HEK293 (cell line): ENCODE measurements around the gene COQ8B.

Experiments used
- CTCF ChIP-seq: fragments of 450-650 bp; formaldehyde crosslinking; IDR thresholded peaks from 2 replicates; pipeline ENCODE4 v1.5.1; 2016; ENCODE audit warnings: missing biosample characterization, missing genetic modification characterization
- TCF7L2 ChIP-seq: IDR thresholded peaks from 2 replicates; pipeline ENCODE4 v1.6.1; 2011; ENCODE audit warnings: low read depth, mild to moderate bottlenecking, inconsistent platforms, low read length, moderate library complexity, borderline replicate concordance
- TRIM28 ChIP-seq: IDR thresholded peaks from 2 replicates; pipeline ENCODE4 v1.6.1; 2011; ENCODE audit warnings: low read length, control low read depth, borderline replicate concordance
- ZNF221 ChIP-seq: fragments of 450-650 bp; formaldehyde crosslinking; IDR thresholded peaks from 2 replicates; pipeline ENCODE4 v1.5.1; 2017; ENCODE audit warnings: missing biosample characterization, missing genetic modification characterization, borderline replicate concordance
- ZNF423 ChIP-seq: fragments of 450-650 bp; formaldehyde crosslinking; IDR thresholded peaks from 2 replicates; pipeline ENCODE4 v1.5.1; 2016; ENCODE audit warnings: missing biosample characterization, missing genetic modification characterization
- ZNF473 ChIP-seq: fragments of 450-650 bp; formaldehyde crosslinking; IDR thresholded peaks from 2 replicates; pipeline ENCODE4 v1.5.1; 2017; ENCODE audit warnings: missing biosample characterization, missing genetic modification characterization
- ZNF558 ChIP-seq: fragments of 450-650 bp; formaldehyde crosslinking; IDR thresholded peaks from 2 replicates; pipeline ENCODE4 v1.5.1; 2016; ENCODE audit warnings: missing biosample characterization, missing genetic modification characterization
- ZNF660 ChIP-seq: fragments of 450-650 bp; IDR thresholded peaks from 2 replicates; pipeline ENCODE4 v1.5.1; 2018; ENCODE audit warnings: missing biosample characterization, mild to moderate bottlenecking, missing genetic modification characterization
- TF ChIP-seq, protein P1 (sequence below): fragments of 450-650 bp; formaldehyde crosslinking; IDR thresholded peaks from 2 replicates; pipeline ENCODE4 v1.5.1; 2016; ENCODE audit warnings: missing biosample characterization, missing genetic modification characterization

DNA sequence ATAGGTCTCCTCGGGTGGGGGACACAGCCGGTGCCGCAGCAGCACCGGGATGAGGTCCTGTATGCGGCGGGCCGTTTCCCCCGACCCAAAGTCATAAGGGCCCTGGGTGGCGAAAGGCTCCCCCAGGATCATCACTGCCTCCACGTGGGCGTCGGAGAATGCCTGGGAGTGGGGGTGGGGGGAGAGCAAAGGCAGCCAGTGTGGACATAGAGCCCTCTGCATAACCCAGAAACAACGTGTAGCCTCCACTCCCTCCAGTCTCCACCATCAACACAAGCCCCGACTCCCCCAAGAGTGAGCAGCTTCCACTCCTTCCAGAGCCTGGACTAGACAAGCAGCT is 24.5 kb downstream of the COQ8B start:
- TF ChIP-seq ZNF660 (tag by site-specific recombination) (no peak), CTCF (tag by site-specific recombination) (no peak), ZNF473 (tag by site-specific recombination) (no peak), TRIM28 (no peak), ZNF423 (tag by site-specific recombination) (no peak), ZNF221 (tag by site-specific recombination) (no peak), TCF7L2 (no peak), ZNF558 (no peak)
- TF ChIP-seq, protein P1, sequence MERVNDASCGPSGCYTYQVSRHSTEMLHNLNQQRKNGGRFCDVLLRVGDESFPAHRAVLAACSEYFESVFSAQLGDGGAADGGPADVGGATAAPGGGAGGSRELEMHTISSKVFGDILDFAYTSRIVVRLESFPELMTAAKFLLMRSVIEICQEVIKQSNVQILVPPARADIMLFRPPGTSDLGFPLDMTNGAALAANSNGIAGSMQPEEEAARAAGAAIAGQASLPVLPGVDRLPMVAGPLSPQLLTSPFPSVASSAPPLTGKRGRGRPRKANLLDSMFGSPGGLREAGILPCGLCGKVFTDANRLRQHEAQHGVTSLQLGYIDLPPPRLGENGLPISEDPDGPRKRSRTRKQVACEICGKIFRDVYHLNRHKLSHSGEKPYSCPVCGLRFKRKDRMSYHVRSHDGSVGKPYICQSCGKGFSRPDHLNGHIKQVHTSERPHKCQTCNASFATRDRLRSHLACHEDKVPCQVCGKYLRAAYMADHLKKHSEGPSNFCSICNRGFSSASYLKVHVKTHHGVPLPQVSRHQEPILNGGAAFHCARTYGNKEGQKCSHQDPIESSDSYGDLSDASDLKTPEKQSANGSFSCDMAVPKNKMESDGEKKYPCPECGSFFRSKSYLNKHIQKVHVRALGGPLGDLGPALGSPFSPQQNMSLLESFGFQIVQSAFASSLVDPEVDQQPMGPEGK (tag by site-specific recombination), result no peak
